HG02840 (cell line): Measurements from ENCODE around the gene CSF3R.
"Not testable (repeated sequence)": the region's sequence is repeated elsewhere in the genome, so short reads cannot be mapped to it uniquely, and the experiment has no call there.

ENCODE experiments used
- ATAC-seq: cut with Tn5 transposase; IDR thresholded peaks from one replicate; pipeline ENCODE4 v1.9.1; 2021; ENCODE audit warnings: mild to moderate bottlenecking, moderate library complexity, moderate number of reproducible peaks; ENCODE audit not compliant: unreplicated experiment, low FRiP score

CSF3R gene

GRCh38 chr1:36486093-36486438 lies 3.4 kb upstream of the CSF3R start:
- no peak for ATAC-seq

GRCh38 chr1:36484099-36484498 lies 1.4 kb upstream of the CSF3R start:
- no peak for ATAC-seq

- no peak for ATAC-seq
These were observed 666 bp downstream of the CSF3R start for GRCh38 chr1:36481771-36482723.

GRCh38 chr1:36481091-36481490 lies 1.6 kb downstream of the CSF3R start:
- ATAC-seq, result no peak

GRCh38 chr1:36480161-36480560 lies 2.6 kb downstream of the CSF3R start:
- ATAC-seq, result no peak

- ATAC-seq, result no peak
These were observed 3.1 kb downstream of the CSF3R start for GRCh38 chr1:36479505-36480051.

GRCh38 chr1:36477615-36478014 lies 5.1 kb downstream of the CSF3R start:
- not testable (repeated sequence) for ATAC-seq

GRCh38 chr1:36476945-36477344 lies 5.8 kb downstream of the CSF3R start:
- no peak for ATAC-seq

GRCh38 chr1:36475910-36476604 lies 6.7 kb downstream of the CSF3R start:
- ATAC-seq, result no peak

- no peak for ATAC-seq
These were observed 7.4 kb downstream of the CSF3R start for GRCh38 chr1:36475341-36475740.

- no peak for ATAC-seq
These were observed 10.1 kb downstream of the CSF3R start for GRCh38 chr1:36472656-36473055.

- ATAC-seq, result no peak
These were observed 10.7 kb downstream of the CSF3R start for GRCh38 chr1:36471830-36472641.

- ATAC-seq, result no peak
These were observed 13.6 kb downstream of the CSF3R start for GRCh38 chr1:36469163-36469562.

- no peak for ATAC-seq
These were observed 14.8 kb downstream of the CSF3R start for GRCh38 chr1:36467700-36468455.

GRCh38 chr1:36467027-36467410 lies 15.7 kb downstream of the CSF3R start:
- no peak for ATAC-seq

- ATAC-seq, result no peak
These were observed 16.2 kb downstream of the CSF3R start for GRCh38 chr1:36466370-36467026.

- no peak for ATAC-seq
These were observed 16.9 kb downstream of the CSF3R start for GRCh38 chr1:36465731-36466369.

- ATAC-seq, result peak; percentile 31
These were observed 17.9 kb downstream of the CSF3R start for GRCh38 chr1:36464605-36465393.
